Calu3 (cell line): ENCODE results near the gene HAND1. TPM values are rescaled to one million over a fixed set of nuclear protein-coding genes. Genes with fewer than 3 reads are reported as not detected.

Experiments used
- BruUV-seq: library from RNA; stranded (reverse); fragments of 400-500 nt; replicated peaks from 2 replicates; lab custom pipeline; 2021; lab: Mats Ljungman, UMichigan
- CTCF ChIA-PET: fragments of 300-600 bp; sonication (Branson Sonifier 250); formaldehyde crosslinking; loops from one replicate; lab custom pipeline; 2022; ENCODE audit warnings: antibody characterized with exemption; lab: Charles Lee
- DNase-seq: peaks from one replicate; pipeline ENCODE4 v3.0.0; 2022
- H3K27ac Mint-ChIP-seq: one replicate; pipeline ENCODE4 v1.8.0; 2022; ENCODE audit warnings: mixed read lengths; ENCODE audit not compliant: unreplicated experiment
- H3K27me3 Mint-ChIP-seq: one replicate; pipeline ENCODE4 v1.8.0; 2022; ENCODE audit warnings: mixed read lengths; ENCODE audit not compliant: unreplicated experiment
- H3K36me3 Mint-ChIP-seq: one replicate; pipeline ENCODE4 v1.8.0; 2022; ENCODE audit warnings: mild to moderate bottlenecking, moderate library complexity, mixed read lengths; ENCODE audit not compliant: insufficient read depth, unreplicated experiment
- H3K4me1 Mint-ChIP-seq: one replicate; pipeline ENCODE4 v1.8.0; 2022; ENCODE audit warnings: mild to moderate bottlenecking, low read depth, mixed read lengths; ENCODE audit not compliant: unreplicated experiment
- H3K4me3 Mint-ChIP-seq: one replicate; pipeline ENCODE4 v1.8.0; 2022; ENCODE audit warnings: mild to moderate bottlenecking, low read depth, moderate library complexity, mixed read lengths; ENCODE audit not compliant: unreplicated experiment
- H3K9me3 Mint-ChIP-seq: one replicate; pipeline ENCODE4 v1.8.0; 2022; ENCODE audit warnings: low read depth, mixed read lengths; ENCODE audit not compliant: unreplicated experiment
- CTCF ChIP-seq: fragments of 200-600 bp; IDR thresholded peaks from one replicate; pipeline ENCODE4 v1.8.0; 2022; ENCODE audit warnings: antibody characterized with exemption; ENCODE audit not compliant: unreplicated experiment
- intact Hi-C: fragments of 100-400 bp; cut with micrococcal nuclease; formaldehyde crosslinking; loops from one replicate; pipeline ENCODE4 v1.10.0; 2022; ENCODE audit not compliant: unreplicated experiment
- total RNA-seq: library from RNA; stranded (reverse); gene quantifications from 2 replicates; pipeline ENCODE4 v1.2.3, GENCODE V29; 2022

HAND1 gene
- total RNA-seq, 1 experiment from 2014 or later: not detected

GRCh38 chr5:154466147-154466546 lies 11.9 kb downstream of the HAND1 start:
- Mint-ChIP-seq H3K27ac (no peak overlapping the region), H3K4me3 (no peak overlapping the region), H3K27me3 (peaks cover 35% of the 10 kb centered on the region), H3K36me3 (no peaks in the 10 kb centered on the region), H3K4me1 (no peaks in the 10 kb centered on the region), H3K9me3 (no peaks in the 10 kb centered on the region)
- intact Hi-C loops: loop anchor here (2.0 to 10.0 kb wide), 2 partner anchors 393 to 491 kb away; no protein-coding TSS in a partner anchor
- TF ChIP-seq CTCF: no peak
- BruUV-seq: no TSS peak
- DNase-seq: no peak
- CTCF ChIA-PET: interaction anchor here (0.9 to 2.1 kb wide), 4 partner anchors 143 to 393 kb away, joined by 3 to 8 read pairs (median 5); no protein-coding TSS in a partner anchor

GRCh38 chr5:154465169-154465568 lies 12.9 kb downstream of the HAND1 start:
- CTCF ChIA-PET: interaction anchor here (0.6 kb wide), 1 partner anchor 20 kb away, joined by 3 read pairs; no protein-coding TSS in a partner anchor
- H3K4me1 Mint-ChIP-seq: no peaks in the 10 kb centered on the region
- H3K4me3 Mint-ChIP-seq: no peak overlapping the region
- no peaks in the 10 kb centered on the region for H3K9me3 Mint-ChIP-seq
- no peak overlapping the region for H3K27ac Mint-ChIP-seq
- BruUV-seq: no TSS peak
- no peak for TF ChIP-seq CTCF
- peak; percentile 33 for DNase-seq
- intact Hi-C loops: loop anchor here (10.0 kb wide), 1 partner anchor 490 kb away; no protein-coding TSS in a partner anchor
- H3K27me3 Mint-ChIP-seq: peaks cover 26% of the 10 kb centered on the region
- H3K36me3 Mint-ChIP-seq: no peaks in the 10 kb centered on the region

GRCh38 chr5:154464438-154464837 lies 13.6 kb downstream of the HAND1 start:
- BruUV-seq: no TSS peak
- no peaks in the 10 kb centered on the region for H3K9me3 Mint-ChIP-seq
- no peaks in the 10 kb centered on the region for H3K4me1 Mint-ChIP-seq
- peaks cover 18% of the 10 kb centered on the region for H3K27me3 Mint-ChIP-seq
- no peak overlapping the region for H3K4me3 Mint-ChIP-seq
- CTCF ChIA-PET: interaction anchor here (0.6 kb wide), 1 partner anchor 21 kb away, joined by 3 read pairs; no protein-coding TSS in a partner anchor
- no peaks in the 10 kb centered on the region for H3K36me3 Mint-ChIP-seq
- DNase-seq: no peak
- intact Hi-C loops: loop anchor here (10.0 kb wide), 1 partner anchor 490 kb away; no protein-coding TSS in a partner anchor
- no peak overlapping the region for H3K27ac Mint-ChIP-seq
- no peak for TF ChIP-seq CTCF

GRCh38 chr5:154461531-154461930 lies 16.5 kb downstream of the HAND1 start:
- CTCF ChIA-PET: interaction anchor here (1.0 to 2.1 kb wide), 2 partner anchors 59 to 389 kb away, joined by 4 to 7 read pairs; no protein-coding TSS in a partner anchor
- Mint-ChIP-seq H3K27me3 (peaks cover 4% of the 10 kb centered on the region), H3K27ac (no peak overlapping the region), H3K36me3 (no peaks in the 10 kb centered on the region), H3K4me3 (no peak overlapping the region), H3K4me1 (no peaks in the 10 kb centered on the region), H3K9me3 (no peaks in the 10 kb centered on the region)
- intact Hi-C loops: loop anchor here (10.0 kb wide), 1 partner anchor 487 kb away; no protein-coding TSS in a partner anchor
- DNase-seq: no peak
- no peak for TF ChIP-seq CTCF
- BruUV-seq: no TSS peak
